GM21381 (cell line): ENCODE measurements around the gene CHGA.

Experiments used
- ATAC-seq: cut with Tn5 transposase; IDR thresholded peaks from one replicate; pipeline ENCODE4 v1.9.1; 2021; ENCODE audit warnings: mild to moderate bottlenecking, moderate library complexity; ENCODE audit not compliant: unreplicated experiment

CHGA gene, protein sequence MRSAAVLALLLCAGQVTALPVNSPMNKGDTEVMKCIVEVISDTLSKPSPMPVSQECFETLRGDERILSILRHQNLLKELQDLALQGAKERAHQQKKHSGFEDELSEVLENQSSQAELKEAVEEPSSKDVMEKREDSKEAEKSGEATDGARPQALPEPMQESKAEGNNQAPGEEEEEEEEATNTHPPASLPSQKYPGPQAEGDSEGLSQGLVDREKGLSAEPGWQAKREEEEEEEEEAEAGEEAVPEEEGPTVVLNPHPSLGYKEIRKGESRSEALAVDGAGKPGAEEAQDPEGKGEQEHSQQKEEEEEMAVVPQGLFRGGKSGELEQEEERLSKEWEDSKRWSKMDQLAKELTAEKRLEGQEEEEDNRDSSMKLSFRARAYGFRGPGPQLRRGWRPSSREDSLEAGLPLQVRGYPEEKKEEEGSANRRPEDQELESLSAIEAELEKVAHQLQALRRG

DNA sequence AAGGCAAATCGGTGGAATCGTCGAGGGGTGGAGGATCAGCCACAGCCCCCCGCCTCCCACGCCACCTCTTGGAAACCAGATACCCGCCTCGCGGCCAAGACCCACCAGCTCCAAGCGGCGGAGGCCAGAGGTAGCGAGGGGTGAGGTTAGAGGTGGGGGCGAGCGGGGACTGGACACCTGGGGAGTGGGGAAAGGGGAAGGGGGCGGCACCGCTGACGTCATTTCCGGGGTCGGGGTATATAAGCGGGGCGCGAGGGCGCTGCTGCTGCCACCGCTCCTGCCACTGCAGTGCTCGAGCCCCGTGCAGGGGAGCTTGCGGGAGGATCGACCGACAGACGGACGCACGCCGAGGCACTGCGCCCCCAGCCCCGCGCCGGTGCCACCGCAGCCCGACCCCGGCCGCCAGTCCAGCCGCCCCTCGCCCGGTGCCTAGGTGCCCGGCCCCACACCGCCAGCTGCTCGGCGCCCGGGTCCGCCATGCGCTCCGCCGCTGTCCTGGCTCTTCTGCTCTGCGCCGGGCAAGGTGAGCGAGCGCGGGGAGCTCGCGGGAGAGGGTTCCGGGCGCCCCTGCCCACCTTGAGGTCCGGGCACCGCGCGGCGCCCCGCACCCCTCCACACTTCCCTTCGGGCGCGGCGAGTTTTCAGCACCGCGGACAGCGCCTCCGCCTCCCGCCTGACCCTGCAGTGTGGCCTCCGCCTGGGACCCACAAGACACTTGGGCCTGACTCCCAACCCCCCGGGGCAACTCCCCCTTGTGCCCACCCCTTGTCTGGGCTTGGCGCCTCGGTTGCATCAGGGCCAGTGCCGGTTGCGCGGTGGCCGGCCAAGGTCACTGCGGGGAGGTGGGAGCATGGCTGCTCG lies at the start of gene CHGA:
Gene CHGA (plus strand): TSS at position 268 of the 861 bp plus-strand sequence. CDS start 210 bp downstream, at position 478.
- ATAC-seq = no peak

DNA sequence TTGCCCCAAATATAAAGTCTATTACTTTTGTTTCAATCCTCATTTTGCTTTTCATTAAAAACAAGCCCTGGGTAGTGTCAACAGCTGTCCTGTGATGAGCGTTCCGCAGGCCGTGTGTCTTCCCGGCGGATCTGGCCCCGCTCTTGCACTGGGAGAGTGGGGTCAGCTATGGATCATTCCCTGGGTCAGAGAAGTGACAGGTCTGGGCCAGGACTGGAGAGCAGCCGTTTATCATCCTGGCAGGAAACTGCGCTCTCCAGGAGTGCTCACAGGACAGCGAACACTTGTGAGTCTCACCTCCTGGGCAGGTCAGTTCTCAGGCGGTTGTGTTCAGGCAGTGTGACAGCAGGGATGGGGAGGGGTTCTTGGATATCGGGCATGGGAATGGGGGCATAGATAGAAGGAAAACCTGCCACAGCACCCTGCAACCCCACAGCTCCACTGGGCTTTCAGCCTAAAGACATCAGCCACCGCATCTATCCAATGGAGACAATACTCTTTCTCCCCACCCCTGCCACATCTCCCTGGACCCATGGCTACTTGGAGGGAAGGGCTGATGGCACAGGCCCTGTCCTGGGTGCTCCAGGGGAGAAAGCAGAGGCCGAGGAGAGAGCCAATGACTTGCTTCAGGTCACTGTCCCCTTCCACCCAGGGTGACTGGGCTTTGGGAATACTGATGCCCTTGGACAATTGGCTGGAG lies 47.8 kb upstream of the CHGA start:
- ATAC-seq = no peak

- no peak for ATAC-seq
Measured at GRCh38 chr14:92877757-92878431, 45.1 kb upstream of the CHGA start.

- ATAC-seq = no peak
Measured at GRCh38 chr14:92880351-92880750, 42.6 kb upstream of the CHGA start.

- ATAC-seq = no peak
Measured at GRCh38 chr14:92880851-92881250, 42.1 kb upstream of the CHGA start.

- ATAC-seq = no peak
Measured at GRCh38 chr14:92883066-92883465, 39.9 kb upstream of the CHGA start.

DNA sequence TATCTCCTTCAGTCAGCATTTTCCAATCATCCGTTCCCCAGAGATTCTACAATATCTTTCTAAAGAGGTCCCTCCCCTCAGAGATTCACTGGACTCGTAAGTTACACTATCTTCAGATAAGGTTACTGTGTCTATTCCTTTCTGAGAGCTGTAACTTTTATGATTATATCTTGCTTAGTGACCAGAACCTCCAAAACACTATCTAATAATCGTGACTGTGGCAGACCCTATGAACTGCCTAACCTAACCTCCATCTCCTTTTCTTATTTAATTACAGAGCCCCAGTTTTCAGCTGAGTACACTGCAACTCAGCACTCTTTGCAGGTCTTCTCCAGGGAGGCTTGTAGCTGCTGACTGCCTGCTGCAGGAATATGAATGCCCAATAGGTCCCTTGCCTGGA lies 38.5 kb upstream of the CHGA start:
- no peak for ATAC-seq

- no peak for ATAC-seq
Measured at GRCh38 chr14:92885279-92886061, 37.5 kb upstream of the CHGA start.

GRCh38 chr14:92886337-92886736 lies 36.6 kb upstream of the CHGA start:
- no peak for ATAC-seq

- ATAC-seq = no peak
Measured at GRCh38 chr14:92887157-92887556, 35.8 kb upstream of the CHGA start.

DNA sequence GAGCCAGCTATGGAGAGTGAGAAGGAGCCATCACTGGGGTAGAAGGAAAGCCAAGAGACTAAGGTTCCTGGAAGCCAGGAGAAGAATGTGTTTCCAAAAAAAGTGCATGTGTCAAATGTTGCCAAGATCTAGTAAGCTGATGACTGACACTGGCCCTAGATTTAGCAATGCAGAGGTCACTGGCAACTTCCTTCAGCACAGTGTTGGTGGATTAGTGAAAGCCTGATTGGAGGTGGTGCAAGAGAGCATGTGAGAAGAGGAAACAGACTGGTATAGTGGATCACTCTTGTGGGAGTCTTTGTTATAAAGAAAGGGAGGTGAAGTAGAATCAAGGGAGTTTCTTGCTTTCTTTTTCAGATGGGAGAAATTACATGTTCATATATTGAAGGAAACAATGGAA lies 34.1 kb upstream of the CHGA start:
- ATAC-seq = no peak

DNA sequence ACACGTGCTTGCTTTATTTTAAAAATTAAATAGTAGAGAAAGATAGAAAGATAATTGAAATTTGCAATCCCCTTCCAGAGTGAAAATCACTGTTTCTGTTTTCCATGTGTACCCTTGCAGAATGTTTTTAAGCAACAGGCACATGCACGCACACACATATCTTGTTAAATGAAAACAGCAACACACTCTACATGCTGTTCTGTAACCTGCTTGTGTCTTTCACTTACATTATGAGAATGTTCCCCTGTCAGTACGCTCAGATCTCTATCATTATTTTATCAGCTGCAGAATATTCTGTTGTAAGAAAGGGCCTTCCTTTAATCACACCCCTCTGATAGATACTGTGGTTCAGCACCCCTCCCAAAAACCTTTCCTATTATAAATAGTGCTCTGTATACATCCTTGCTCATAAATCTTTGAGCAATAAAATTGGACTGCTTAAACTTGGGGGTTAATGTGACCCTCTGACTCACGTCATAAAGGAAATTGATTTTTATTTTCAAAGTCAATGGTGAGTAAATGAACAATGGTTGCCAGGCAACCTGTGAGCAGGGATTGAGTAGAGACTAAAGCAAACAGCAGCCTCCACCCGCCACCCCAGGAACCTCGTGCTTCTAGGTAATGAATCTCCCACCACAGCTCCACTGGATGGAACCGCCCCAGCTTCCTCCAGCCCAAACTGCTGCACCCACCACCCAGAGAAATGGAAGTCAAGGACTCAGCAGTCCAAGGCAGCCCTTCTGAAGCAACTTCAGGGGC lies 31.9 kb upstream of the CHGA start:
- ATAC-seq = no peak

GRCh38 chr14:92892589-92892988 lies 30.4 kb upstream of the CHGA start:
- ATAC-seq = no peak

DNA sequence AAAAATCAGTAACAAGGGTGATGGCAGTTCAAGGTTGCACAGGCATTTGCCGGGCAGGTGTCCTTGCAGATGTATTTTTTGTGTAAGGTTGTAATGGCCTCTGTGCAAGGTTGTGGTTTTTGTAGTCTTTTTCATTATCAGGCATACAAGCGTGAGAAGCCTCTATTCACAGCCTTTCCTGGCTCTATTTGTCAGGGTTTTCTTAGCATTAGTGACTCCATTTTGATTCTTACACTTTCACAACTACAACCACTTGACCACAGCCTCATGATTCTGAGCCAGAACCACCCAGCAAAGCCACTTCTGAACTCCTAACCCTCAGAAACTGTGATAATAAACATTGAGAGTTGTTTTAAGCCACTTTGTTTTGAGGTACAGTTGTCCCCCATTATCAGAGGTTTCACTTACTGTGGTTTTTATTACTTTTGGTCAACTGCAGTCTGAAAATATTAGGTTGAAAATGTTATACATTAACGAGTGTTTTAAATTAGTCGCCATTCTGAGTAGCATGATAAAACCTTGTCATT lies 27.5 kb upstream of the CHGA start:
- ATAC-seq = no peak

DNA sequence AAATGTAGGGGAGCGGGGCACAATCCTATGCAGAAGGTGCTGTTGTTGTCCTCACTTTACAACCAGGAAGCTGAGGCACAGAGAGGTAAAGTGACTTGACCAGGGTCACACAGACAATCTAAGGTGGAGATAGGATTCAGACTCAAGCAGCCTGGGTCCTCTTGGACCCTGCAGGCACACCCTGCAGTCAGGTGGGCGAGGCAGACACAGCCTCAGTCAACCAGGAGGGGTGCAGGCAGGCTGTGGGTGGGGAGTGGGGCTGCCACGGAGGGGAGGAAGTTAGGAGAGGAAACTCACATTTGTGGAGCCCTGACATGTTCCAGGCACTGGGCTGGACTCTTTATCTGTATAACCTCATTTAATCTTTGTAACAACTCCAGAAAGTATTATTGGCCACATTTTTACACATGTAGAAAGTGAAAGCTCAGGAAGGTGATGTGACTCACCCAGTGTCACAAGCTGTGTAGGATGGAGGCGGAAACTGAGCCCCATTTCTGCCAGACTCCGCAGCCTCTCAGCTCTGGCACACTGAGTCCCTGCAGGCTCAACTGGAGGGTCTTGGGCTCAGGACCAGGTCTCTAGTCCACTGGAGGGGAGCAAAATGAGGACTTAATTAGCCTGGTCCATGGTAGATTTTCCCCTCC lies 24.9 kb upstream of the CHGA start:
- ATAC-seq = no peak

DNA sequence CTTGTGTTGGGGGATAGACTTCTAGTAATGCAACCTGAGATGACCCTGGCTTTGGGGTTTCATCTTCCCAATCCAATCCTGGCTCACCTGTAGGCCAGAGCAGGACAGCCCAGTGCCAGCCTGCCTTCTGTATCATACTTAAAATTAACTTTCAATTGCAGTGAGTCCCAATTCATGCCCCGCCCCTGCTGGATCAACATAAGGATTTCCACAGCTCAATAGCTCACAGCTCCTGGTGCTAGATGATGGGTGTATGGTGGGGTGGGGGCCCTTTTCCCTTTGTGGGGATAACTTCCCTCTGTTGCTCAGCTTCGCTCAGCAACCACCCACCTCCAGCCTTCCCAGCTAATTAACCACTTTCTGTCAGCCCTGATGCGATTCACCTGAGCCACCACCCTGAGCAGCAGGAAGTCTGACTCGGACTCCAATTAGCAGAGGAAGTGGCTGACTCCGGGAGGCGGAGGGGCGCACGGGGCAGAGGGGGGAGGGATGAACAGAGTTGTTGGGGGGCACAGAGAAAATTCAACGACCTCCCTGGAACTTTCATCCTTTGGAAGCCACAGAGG lies 24.3 kb upstream of the CHGA start:
- no peak for ATAC-seq

DNA sequence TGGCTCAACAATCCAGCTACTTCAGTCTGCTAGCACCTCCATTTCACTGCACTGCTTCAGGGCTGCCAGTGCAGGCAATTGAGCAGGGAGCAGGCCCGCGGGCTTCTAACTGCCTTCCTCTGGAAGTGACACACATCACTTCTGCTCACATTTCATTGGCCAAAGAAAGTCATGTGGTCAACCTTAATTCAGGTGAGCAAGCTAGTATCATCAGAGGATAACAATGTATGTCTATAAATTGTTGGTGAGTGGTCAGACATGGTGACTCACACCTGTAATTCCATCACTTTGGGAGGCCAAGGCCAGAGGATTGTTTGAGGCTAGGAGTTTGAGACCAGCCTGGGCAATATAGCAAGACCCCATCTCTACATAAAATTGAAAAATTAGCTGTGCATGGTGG lies 22.3 kb upstream of the CHGA start:
- no peak for ATAC-seq

GRCh38 chr14:92902191-92902590 lies 20.8 kb upstream of the CHGA start:
- no peak for ATAC-seq
